Right cardiac atrium (tissue), 5 donors: Measurements from ENCODE around the gene IFNA21. TPM values are rescaled to one million over a fixed set of nuclear protein-coding genes. Genes with fewer than 3 reads are reported as not detected.
"Not testable (repeated sequence)": the region's sequence is repeated elsewhere in the genome, so short reads cannot be mapped to it uniquely, and the experiment has no call there.

Experiments used
- ATAC-seq, 2 donors: fragments of 200-7000 bp; cut with Tn5 transposase; one replicate each; pipeline versions ENCODE4 v1.8.0 to v1.9.1; 2020; ENCODE audit warnings: moderate library complexity in 2 of 2, mild to moderate bottlenecking in 1 of 2
- DNase-seq, 3 donors: peaks; one replicate each; pipeline ENCODE4 v3.0.0-alpha.2; 2020
- H3K27ac ChIP-seq: one replicate; pipeline ENCODE4 v1.5.1; 2013; ENCODE audit warnings: mild to moderate bottlenecking, low read length, control low read depth, moderate library complexity
- H3K27me3 ChIP-seq: one replicate; pipeline ENCODE4 v1.6.1; 2013; ENCODE audit not compliant: control insufficient read depth, insufficient read depth
- H3K4me1 ChIP-seq: one replicate; pipeline ENCODE4 v1.6.1; 2013; ENCODE audit warnings: low read length; ENCODE audit not compliant: control insufficient read depth, insufficient read depth
- H3K4me3 ChIP-seq: one replicate; pipeline ENCODE4 v1.5.1; 2013; ENCODE audit warnings: low read length, control low read depth
- H3K9me3 ChIP-seq: one replicate; pipeline ENCODE4 v1.6.1; 2013; ENCODE audit warnings: low read length; ENCODE audit not compliant: control insufficient read depth
- WGBS: extraction: QIAGEN DNeasy Blood & Tissue Kit; methylation state at CpG from one replicate; pipeline ENCODE4 v1.1.7; 2013; 5-methylcytosine and 5-hydroxymethylcytosine counted together
- intact Hi-C, 4 donors: fragments of 100-400 bp; cut with DNase I; formaldehyde crosslinking; loops; one replicate each; pipeline versions ENCODE4 v1.11.0 to v1.14.0; 2022 to 2023
- long read RNA-seq, 4 donors: library from polyadenylated mRNA; unstranded; transcript quantifications; one replicate each; pipeline ENCODE4 v2.0.0, GENCODE V29; 2020 to 2021
- polyA plus RNA-seq: library from polyadenylated mRNA; stranded (reverse); fragments of 200-250 nt; gene quantifications from one replicate; pipeline ENCODE4 v1.2.3, GENCODE V29; 2013
- total RNA-seq, 4 donors: library from RNA; stranded (reverse); fragmentation: NEBNext Ultra II Directional; extraction: Animal tissue kit (Norgen Biotek cat#: 25700); gene quantifications; one replicate each; pipeline ENCODE4 v1.2.1, GENCODE V29; 2021
- donor health status: healthy with polysubstance abuse.
- donor health status: DM: no; HTN: yes; CAD: no.
- donor health status: DM: no; HTN: no; CAD: no.
- donor health status: DM: no; HTN: yes; CAD: no; lungs with severe emphysema.
- donor health status: DM: yes; HTN: yes; CAD: no.

The IFNA21 gene
- total RNA-seq (not detected), polyA plus RNA-seq (not detected)
- long read RNA-seq, donor 1: 0 reads
- long read RNA-seq, donor 2: 0 reads
- long read RNA-seq, donor 3: 0 reads
- long read RNA-seq, donor 4: 0 reads

- H3K27ac ChIP-seq, intact Hi-C loops, H3K4me3 ChIP-seq, DNase-seq, ATAC-seq, H3K9me3 ChIP-seq, H3K4me1 ChIP-seq, H3K27me3 ChIP-seq: not testable (repeated sequence)
- 83% methylated on average over 2 of the region's 2 CpGs for WGBS
Observed at GRCh38 chr9:21166560-21166959, at the start of gene IFNA21. IFNA21 (minus strand) TSS chr9:21166660; CDS start chr9:21166612, 48 bp downstream.

GRCh38 chr9:21213411-21214326, 47.2 kb upstream of the IFNA21 start:
- H3K4me3 ChIP-seq, H3K27me3 ChIP-seq, H3K9me3 ChIP-seq, intact Hi-C loops, H3K27ac ChIP-seq, DNase-seq, ATAC-seq, H3K4me1 ChIP-seq: not testable (repeated sequence)
- WGBS: 39% methylated on average over 5 of the region's 5 CpGs

DNA sequence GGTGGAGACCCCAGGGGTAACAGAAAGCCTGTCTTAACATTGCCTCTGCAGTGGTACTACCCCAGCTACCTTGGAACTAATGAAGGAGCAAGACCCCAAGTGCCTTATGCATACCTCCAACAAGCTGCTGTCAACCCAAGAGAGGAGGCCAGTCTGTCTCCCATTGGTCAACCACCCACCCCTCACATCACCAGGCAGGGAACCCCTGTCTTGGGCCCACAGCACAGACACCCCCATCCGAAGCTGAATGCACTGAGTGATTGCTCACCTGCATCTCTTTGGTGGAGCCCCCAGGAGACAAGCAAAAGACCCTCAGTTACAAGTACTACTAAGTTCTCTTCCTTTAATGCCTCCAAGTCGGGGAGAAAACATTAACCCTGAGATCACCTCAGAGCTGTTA, 45.7 kb upstream of the IFNA21 start:
- not testable (repeated sequence) for H3K4me3 ChIP-seq
- WGBS: 59% methylated on average over 2 of the region's 2 CpGs

GRCh38 chr9:21210782-21211181, 44.3 kb upstream of the IFNA21 start:
- H3K9me3 ChIP-seq, DNase-seq, H3K4me3 ChIP-seq, ATAC-seq, intact Hi-C loops, H3K27me3 ChIP-seq, H3K27ac ChIP-seq, H3K4me1 ChIP-seq: not testable (repeated sequence)
- WGBS: 95% methylated on average over 2 of the region's 2 CpGs

More for the DNA sequence above, 45.7 kb upstream of the IFNA21 start:
- H3K4me1 ChIP-seq, DNase-seq, intact Hi-C loops, H3K9me3 ChIP-seq, H3K27ac ChIP-seq, H3K27me3 ChIP-seq: not testable (repeated sequence)
- peak in 1 of 2 donors; percentile 11 for ATAC-seq

DNA sequence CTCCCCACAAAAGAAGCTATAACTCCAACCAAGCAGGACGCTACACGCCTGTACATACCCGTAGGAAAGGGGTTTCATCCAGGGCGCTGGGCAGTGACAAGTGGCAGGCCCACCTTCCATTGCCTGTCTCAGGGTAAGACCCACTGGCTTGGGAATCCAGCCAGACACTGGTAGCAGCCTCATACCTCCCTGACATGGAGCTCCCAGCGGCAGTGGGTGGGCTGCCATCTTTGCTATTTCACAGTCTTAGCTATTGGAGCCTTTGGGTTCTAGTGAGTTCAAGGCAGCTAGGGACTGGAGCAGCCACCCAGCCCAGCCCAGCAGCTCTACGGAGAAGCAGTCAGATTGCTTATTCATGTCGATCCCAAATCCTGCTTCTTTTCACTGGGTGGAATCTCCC, 43.9 kb upstream of the IFNA21 start:
- no peak for ATAC-seq
- H3K9me3 ChIP-seq: no peaks in the 10 kb centered on the region
- intact Hi-C loops: no loop called here
- WGBS: 89% methylated on average over 7 of the region's 7 CpGs
- H3K27ac ChIP-seq: no peak overlapping the region
- H3K4me3 ChIP-seq: no peak overlapping the region
- no peaks in the 10 kb centered on the region for H3K27me3 ChIP-seq
- no peak for DNase-seq
- H3K4me1 ChIP-seq: no peaks in the 10 kb centered on the region

DNA sequence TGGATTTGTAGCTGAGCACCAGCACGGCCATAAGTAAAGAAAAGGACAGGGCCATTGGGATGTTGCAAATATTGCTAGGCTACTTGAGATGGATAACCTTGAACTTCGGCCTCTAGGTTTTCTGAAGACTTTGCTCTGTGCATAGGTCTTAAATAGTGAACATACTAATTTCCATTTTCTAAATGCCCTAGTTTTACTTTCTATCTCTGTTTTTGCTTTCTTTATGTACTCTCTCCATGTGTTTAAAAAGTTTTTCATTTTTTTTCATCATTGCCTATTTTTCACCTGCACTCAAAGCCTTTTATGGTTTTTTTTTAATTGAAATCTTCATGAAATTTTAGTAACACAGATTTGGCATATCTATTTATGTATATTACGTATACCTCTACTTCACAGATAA, 40.6 kb upstream of the IFNA21 start, which contains the start of gene IFNA10:
Gene IFNA10, minus strand, starts transcription at position 101 of the 400 bp plus-strand sequence. Its CDS starts 46 bp downstream, at position 55.
- H3K27ac ChIP-seq, H3K4me1 ChIP-seq, DNase-seq, H3K9me3 ChIP-seq, ATAC-seq, intact Hi-C loops, H3K4me3 ChIP-seq, H3K27me3 ChIP-seq: not testable (repeated sequence)
- WGBS: 81% methylated on average over 3 of the region's 3 CpGs

DNA sequence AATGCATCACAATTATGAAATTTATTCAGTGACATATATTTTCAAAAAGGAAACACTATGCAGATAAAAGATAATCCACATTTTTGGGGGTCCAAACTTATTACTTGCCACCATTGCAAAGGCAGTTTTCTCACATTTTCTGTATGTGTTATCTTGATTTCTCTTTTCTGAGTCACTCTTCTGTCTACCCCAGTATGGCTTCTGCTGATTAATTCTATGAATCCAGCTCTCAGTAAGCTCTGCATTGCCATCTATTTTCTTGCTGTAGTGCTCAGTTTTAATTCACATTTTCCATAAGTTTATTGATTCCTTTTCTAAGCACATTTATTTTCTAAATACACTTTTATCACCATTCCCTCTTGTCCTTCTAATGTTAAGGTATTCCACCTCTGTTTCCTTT, 38.7 kb upstream of the IFNA21 start:
- H3K9me3 ChIP-seq: no peaks in the 10 kb centered on the region
- H3K27ac ChIP-seq: no peak overlapping the region
- no peak overlapping the region for H3K4me3 ChIP-seq
- intact Hi-C loops: no loop called here
- ATAC-seq: no peak
- DNase-seq: no peak
- H3K4me1 ChIP-seq: no peaks in the 10 kb centered on the region
- no peaks in the 10 kb centered on the region for H3K27me3 ChIP-seq

DNA sequence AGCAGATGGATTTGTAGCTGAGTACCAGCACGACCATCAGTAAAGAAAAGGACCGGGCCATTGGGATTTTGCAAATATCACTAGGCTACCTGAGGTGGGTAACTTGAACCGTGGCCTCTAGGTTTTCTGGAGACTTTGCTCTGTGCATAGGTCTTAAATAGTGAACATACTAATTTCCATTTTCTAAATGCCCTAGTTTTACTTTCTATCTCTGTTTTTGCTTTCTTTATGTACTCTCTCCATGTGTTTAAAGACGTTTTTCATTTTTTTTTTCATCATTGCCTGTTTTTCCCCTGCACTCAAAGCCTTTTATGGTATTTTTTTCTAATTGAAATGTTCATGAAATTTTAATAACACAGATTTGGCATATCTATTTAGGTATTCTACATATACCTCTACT, 35.6 kb upstream of the IFNA21 start, which contains the start of gene IFNA7:
Gene IFNA7, minus strand, starts transcription at position 101 of the 400 bp plus-strand sequence. Its CDS starts 40 bp downstream, at position 61.
- WGBS: 67% methylated on average over 4 of the region's 4 CpGs
- ATAC-seq: not testable (repeated sequence)

DNA sequence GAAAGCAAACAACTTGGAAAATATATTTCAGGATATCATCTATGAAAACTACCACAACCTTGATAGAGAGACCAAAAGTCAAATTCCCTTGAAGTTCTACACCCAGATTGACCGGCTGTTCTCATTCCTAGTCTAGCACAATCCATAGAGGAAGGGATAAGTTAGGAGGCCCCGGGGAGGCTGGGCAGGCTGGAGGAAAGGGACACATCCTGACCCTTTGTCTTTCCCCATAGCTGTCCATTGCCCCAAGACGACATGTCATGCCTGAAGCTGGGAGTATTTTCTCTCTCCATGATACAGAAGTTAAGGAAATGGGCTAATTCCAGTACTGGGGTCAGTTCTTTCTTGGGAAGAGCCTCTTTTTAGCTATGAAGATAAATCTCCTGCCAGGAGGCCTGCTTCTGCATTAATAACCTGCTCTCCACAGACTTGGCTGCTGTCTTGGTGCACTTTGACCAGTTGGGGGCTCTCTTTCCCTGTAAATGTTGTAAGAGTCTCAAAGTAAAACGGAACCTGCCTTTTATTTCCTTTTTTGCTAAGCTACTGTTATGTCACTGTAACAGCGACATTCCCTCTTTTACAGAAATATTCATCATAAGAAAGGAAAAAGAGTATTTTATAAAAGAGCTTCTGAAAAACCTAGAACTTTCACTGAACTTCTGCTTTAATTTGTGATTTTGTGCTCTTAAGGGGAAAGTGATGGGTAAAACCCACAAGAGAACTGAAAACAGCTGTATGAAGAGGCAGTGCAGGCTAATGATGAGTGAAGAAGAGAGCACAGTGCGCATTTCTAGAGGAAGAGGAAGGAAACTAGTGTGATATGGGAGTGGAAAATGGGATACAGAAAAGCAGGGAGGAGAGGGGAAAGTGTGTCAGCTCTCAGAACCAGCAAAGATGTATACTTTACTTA, 28.7 kb upstream of the IFNA21 start:
- ATAC-seq: peak; percentile 72 to 73
- H3K4me3 ChIP-seq, H3K4me1 ChIP-seq, H3K27me3 ChIP-seq, H3K9me3 ChIP-seq, intact Hi-C loops, DNase-seq, H3K27ac ChIP-seq: not testable (repeated sequence)
- WGBS: 32% methylated on average over 6 of the region's 6 CpGs

More for the DNA sequence above, 35.6 kb upstream of the IFNA21 start, which contains the start of gene IFNA7:
- H3K4me1 ChIP-seq, intact Hi-C loops, H3K27ac ChIP-seq, H3K9me3 ChIP-seq, DNase-seq, H3K27me3 ChIP-seq, H3K4me3 ChIP-seq: not testable (repeated sequence)

DNA sequence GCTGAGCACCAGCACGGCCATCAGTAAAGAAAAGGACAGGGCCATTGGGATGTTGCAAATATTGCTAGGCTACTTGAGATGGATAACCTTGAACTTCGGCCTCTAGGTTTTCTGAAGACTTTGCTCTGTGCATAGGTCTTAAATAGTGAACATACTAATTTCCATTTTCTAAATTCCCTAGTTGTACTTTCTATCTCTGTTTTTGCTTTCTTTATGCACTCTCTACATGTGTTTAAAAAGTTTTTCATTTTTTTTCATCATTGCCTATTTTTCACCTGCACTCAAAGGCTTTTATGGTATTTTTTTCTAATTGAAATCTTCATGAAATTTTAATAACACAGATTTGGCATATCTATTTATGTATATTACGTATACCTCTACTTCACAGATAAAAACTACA, 21.0 kb upstream of the IFNA21 start, which contains the start of gene IFNA4:
Gene IFNA4, minus strand, starts transcription at position 101 of the 400 bp plus-strand sequence. Its CDS starts 56 bp downstream, at position 45.
- intact Hi-C loops: not testable (repeated sequence)

More for the DNA sequence above, 21.0 kb upstream of the IFNA21 start, which contains the start of gene IFNA4:
- 87% methylated on average over 3 of the region's 3 CpGs for WGBS
- not testable (repeated sequence) for H3K27ac ChIP-seq, H3K27me3 ChIP-seq, H3K9me3 ChIP-seq, H3K4me3 ChIP-seq, ATAC-seq, H3K4me1 ChIP-seq, DNase-seq
